ENCODE results near the gene TMIGD2.
A peak's percentile ranks its signal among the peaks of the same experiment; 100 is the strongest.

TMIGD2 gene

DNA sequence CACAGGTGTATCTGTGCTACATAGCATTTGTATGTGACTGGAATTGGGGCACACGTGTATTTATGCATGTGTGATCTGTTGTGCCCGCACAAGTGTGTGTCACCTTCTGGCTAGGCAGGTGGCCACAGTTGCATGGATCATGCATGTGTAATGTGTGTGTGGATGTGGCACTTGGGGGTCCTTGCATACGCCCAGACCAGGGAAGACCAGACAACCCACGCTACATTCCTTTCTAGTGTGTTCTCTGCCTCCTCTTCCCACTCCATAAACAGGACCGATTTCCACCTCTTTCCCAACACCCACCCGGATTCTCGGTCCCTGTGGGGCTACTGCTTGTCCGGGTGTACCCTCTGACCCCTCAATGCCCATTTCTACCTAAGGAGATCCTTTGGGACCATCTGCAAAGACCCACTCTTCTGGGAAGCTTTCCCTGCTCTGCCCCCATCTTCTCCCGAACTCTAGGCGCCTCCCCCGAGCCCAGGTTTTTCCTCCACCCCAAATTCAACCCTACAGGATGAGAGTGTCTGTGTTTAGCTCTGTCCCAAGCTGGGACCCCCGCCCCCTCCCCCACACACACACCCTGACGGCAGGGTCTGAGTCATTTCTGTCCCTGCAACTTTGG is 24.1 kb upstream of the TMIGD2 start:
- no peak for DNase-seq

GRCh38 chr19:4324228-4324627 is 22.0 kb upstream of the TMIGD2 start:
- DNase-seq = no peak

GRCh38 chr19:4323692-4324091 is 21.5 kb upstream of the TMIGD2 start:
- DNase-seq = no peak

DNA sequence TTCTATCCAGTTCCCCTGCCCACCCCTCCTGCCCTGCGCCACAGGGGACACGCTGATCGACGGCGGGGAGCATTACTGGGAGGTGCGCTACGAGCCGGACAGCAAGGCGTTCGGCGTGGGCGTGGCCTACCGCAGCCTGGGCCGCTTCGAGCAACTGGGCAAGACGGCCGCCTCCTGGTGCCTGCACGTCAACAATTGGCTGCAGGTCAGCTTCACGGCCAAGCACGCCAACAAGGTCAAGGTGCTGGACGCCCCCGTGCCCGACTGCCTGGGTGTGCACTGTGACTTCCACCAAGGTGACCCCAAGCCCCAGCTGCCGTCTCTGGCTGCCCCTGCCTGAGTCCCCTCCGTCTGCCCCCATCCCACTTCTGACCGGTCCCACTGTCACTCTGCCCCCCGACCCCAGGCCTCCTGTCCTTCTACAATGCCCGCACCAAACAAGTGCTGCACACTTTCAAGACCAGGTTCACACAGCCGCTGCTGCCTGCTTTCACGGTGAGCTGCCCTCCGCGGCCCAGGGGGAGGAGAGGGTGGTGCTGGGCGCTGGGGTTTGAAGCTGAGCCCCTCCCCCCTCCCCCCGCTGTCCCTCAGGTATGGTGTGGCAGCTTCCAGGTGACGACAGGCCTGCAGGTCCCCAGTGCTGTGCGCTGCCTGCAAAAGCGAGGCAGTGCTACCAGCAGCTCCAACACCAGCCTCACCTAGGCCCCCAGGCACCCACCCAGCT is 20.9 kb upstream of the TMIGD2 start:
- DNase-seq = no peak

DNA sequence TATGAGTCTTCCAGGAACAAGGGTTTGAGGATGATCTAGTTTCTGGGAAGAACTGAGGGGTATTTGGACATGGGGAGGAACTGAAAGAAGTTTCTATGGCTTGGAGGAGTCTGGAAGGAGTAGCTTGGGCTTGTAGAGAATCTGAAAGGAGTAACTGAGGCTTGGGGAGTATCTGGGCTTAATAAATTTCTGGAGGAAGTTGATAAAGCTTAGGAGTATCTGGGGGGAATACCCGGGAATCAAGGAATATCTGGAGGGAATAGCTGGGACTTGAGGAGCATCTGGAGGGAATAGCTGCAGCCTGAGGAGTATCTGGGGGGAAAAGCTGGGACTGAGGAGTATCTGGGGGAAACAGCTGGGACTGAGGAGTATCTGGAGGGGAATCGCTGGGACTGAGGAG is 18.2 kb upstream of the TMIGD2 start:
- DNase-seq = no peak

GRCh38 chr19:4319067-4319718 is 17.0 kb upstream of the TMIGD2 start:
- no peak for DNase-seq

DNA sequence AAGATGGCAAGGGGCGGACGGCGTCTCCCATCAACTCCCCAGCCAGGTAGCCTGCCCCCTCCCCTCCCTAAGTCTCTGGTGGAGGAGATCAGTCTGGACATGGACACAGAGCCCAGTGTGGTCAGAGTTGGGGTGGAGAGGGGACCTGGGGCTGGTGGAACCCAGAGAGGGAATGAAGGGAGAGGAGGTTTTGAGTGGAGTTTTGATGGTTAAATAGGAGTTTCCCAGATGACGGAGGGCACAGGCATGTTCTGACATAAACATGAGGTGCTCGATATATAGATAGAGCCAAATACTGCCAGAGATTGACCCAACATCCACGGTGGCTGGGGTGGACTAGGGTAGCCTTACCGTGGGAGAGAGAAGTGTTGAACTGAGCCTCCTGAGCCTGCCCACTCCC is 16.3 kb upstream of the TMIGD2 start:
- no peak for DNase-seq

- no peak for DNase-seq
These were observed 14.8 kb upstream of the TMIGD2 start for GRCh38 chr19:4316956-4317355.

GRCh38 chr19:4313847-4314490 is 11.8 kb upstream of the TMIGD2 start:
- DNase-seq = no peak

GRCh38 chr19:4310247-4311121 is 8.3 kb upstream of the TMIGD2 start:
- no peak for DNase-seq

DNA sequence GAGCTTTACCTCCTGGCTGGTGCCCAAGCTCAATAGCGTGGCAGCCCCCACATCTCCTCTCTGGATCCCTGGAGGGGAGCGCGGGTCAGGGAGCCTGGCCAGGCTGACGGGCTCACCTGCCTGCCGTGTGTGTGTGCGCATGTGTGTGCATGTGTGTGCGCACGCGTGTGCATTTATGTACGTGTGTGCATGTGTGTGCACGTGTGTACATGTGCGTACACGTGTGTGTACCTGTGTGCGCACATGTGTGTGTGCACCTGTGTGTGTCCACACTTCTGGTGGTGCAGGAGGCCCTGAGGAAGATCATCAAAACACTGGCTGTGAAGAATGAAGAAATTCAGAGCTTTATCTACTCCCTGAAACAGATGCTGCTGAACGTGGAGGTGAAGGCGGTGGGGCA is 3.5 kb upstream of the TMIGD2 start:
- no peak for DNase-seq

DNA sequence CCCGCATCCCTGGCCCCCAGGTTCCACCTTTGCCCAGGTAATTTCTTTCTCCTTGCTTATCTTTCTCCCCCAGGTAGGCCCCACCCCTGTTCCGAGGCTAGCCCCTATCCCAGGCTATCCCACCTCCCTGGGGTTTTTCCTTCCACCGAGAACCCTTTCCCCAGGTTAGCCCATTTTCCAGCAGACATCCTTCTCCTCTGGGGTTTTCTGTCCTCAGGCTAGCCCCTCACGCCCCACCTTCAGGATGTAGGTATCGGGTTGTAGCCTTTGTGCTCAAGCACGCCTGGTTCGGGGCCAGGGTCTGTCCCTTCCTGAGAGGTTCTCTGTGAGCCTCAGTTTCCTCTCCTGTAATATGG is 3.0 kb upstream of the TMIGD2 start:
- DNase-seq = no peak

- DNase-seq = peak; percentile 53
These were observed 2.5 kb upstream of the TMIGD2 start, which contains the start of gene FSD1 for GRCh38 chr19:4304538-4305256. Gene FSD1 (plus strand): TSS chr19:4304598. CDS start chr19:4304747, 149 bp downstream.

- no peak for DNase-seq
These were observed 1.8 kb upstream of the TMIGD2 start for GRCh38 chr19:4303819-4304537.

- DNase-seq = no peak
These were observed 473 bp downstream of the TMIGD2 start for GRCh38 chr19:4301590-4302242.

GRCh38 chr19:4300589-4300988 is 1.6 kb downstream of the TMIGD2 start:
- no peak for DNase-seq

GRCh38 chr19:4298810-4299550 is 3.2 kb downstream of the TMIGD2 start:
- DNase-seq = no peak

GRCh38 chr19:4297901-4298809 is 4.0 kb downstream of the TMIGD2 start:
- DNase-seq = no peak

All from NCI-H1092 (cell line).